ENCODE data around the gene PRKAR2B. TPM values are rescaled to one million over a fixed set of nuclear protein-coding genes. Genes with fewer than 3 reads are reported as not detected.

The PRKAR2B gene
- total and polyA plus RNA-seq, 10 donors: 8.3 to 74.4 (median 38.9) TPM

DNA sequence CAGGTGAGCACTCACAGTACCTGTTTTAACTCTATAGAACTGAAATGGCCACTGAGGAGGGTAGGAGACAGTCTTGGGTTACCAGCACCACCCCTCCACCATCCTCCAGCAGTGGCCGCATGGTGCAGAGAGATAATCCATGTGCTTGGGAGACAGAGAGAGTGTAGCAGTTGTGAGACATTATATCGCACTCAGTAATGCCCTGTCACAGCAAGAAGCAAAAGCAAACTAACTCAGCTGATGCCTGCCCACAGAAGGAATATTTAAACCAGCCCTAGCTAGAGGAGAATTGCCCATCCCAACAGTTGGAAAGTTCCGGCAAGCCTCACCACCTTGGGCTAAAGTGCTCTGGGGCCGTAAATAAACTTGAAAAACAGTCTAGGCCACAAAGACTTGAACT is 65.5 kb downstream of the PRKAR2B start:
- TF ChIP-seq, protein P1, sequence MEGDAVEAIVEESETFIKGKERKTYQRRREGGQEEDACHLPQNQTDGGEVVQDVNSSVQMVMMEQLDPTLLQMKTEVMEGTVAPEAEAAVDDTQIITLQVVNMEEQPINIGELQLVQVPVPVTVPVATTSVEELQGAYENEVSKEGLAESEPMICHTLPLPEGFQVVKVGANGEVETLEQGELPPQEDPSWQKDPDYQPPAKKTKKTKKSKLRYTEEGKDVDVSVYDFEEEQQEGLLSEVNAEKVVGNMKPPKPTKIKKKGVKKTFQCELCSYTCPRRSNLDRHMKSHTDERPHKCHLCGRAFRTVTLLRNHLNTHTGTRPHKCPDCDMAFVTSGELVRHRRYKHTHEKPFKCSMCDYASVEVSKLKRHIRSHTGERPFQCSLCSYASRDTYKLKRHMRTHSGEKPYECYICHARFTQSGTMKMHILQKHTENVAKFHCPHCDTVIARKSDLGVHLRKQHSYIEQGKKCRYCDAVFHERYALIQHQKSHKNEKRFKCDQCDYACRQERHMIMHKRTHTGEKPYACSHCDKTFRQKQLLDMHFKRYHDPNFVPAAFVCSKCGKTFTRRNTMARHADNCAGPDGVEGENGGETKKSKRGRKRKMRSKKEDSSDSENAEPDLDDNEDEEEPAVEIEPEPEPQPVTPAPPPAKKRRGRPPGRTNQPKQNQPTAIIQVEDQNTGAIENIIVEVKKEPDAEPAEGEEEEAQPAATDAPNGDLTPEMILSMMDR (IDR thresholded peaks at IDR 0.05 in 8 of 11, conservative IDR thresholded peaks at IDR 0.05 in 3 of 11): no peak
- TF ChIP-seq POLR2A (IDR thresholded peaks at IDR 0.05) (no peak), POLR2AphosphoS5 (IDR thresholded peaks at IDR 0.05) (no peak)
- WGBS, 5 donors: 89 to 98% (median 95%) methylated on average over 4 of the region's 4 CpGs
- Histone ChIP-seq H3K36me3 (no peaks in the 10 kb centered on the region), H3K27me3 (replicated peaks in 1 of 7) (no peaks in the 10 kb centered on the region), H3K27ac (no peak overlapping the region), H3K9me3 (no peaks in the 10 kb centered on the region), H3K4me3 (no peak overlapping the region), H3K4me1 (no peaks in the 10 kb centered on the region)
- no peak for DNase-seq
- intact Hi-C loops (cut with DNase I; ENCODE audit: low total_unique reads): no loop called here

DNA sequence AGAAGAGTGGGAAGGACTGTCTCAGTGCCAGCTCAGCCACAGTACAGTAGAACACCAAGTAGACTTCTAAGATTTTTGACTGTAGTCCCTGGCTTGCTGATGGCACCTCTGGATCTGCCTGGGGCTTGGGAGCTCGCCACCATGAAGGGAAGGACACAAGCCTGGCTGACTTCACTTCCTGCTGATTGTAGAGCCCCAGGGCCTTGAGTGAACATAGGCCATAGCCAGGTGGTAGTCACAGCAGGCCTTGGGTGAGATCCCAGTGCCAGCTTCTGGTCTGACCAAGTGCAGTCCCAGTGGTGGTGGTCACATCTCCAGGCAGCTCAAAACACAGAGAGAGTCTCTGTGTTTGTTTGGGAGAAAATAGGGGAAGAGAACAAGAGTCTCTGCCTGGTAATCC is 66.7 kb downstream of the PRKAR2B start:
- Histone ChIP-seq H3K9me3 (no peaks in the 10 kb centered on the region), H3K4me3 (no peak overlapping the region), H3K27me3 (replicated peaks in 1 of 7) (no peaks in the 10 kb centered on the region), H3K27ac (peak overlapping the region in 1 of 8 donors; percentile 42), H3K4me1 (no peaks in the 10 kb centered on the region), H3K36me3 (no peaks in the 10 kb centered on the region)
- DNase-seq: no peak
- 57 to 83% (median 71%) methylated on average over 1 of the region's 1 CpG for WGBS, 5 donors
- intact Hi-C loops (cut with DNase I; ENCODE audit: low total_unique reads): no loop called here
- TF ChIP-seq POLR2A (IDR thresholded peaks at IDR 0.05): no peak
- TF ChIP-seq, protein P1 (IDR thresholded peaks at IDR 0.05 in 8 of 11, conservative IDR thresholded peaks at IDR 0.05 in 3 of 11): no peak
- TF ChIP-seq POLR2AphosphoS5 (IDR thresholded peaks at IDR 0.05): no peak

DNA sequence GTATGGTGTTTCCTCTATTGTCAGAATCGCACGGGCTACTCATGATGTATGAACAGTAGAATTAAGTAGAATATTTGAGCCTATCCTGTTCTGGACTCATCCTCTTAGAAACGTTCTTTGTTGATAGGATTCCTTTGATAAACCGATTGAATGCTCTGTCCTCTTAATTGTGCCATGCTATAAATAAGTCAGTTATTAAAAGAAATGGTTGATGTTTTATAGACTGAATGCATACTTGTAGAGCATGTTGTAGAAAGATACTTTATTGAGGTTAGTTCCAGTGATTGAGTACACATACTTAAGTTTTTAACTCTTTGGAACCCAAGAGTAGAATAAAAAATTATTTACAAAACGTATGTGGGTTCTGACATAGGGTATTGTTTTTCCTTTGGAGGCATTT is 69.4 kb downstream of the PRKAR2B start:
- Histone ChIP-seq H3K4me1 (peaks cover 0 to 13% (median 2%) of the 10 kb centered on the region in 6 donors), H3K4me3 (no peak overlapping the region), H3K36me3 (no peaks in the 10 kb centered on the region), H3K27ac (no peak overlapping the region), H3K9me3 (no peaks in the 10 kb centered on the region), H3K27me3 (replicated peaks in 1 of 7) (no peaks in the 10 kb centered on the region)
- no peak for DNase-seq
- WGBS, 5 donors: 76 to 90% (median 89%) methylated on average over 5 of the region's 5 CpGs
- TF ChIP-seq POLR2A (IDR thresholded peaks at IDR 0.05): no peak
- TF ChIP-seq POLR2AphosphoS5 (IDR thresholded peaks at IDR 0.05): no peak
- TF ChIP-seq, protein P1 (IDR thresholded peaks at IDR 0.05 in 8 of 11, conservative IDR thresholded peaks at IDR 0.05 in 3 of 11): no peak
- intact Hi-C loops (cut with DNase I; ENCODE audit: low total_unique reads): no loop called here

DNA sequence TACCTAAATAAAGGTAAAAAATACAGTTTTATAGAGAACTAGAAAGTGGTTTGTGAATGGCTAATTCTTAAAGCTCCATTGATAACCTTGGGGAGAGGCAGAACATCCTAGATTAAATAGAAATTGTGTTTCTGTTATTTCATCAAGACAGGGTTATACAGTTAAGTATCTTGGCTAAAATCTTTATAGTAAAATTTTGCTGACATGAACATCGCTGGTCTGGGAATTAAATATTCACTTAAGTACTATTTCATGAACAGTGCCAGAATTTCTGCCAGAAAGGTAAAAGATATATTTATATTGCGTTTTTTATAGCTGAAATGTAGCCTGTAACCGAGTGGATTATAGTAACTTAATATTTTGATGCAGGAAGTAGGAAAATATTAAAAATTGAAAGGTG is 70.6 kb downstream of the PRKAR2B start:
- no peaks in the 10 kb centered on the region for H3K9me3 ChIP-seq
- TF ChIP-seq POLR2AphosphoS5 (IDR thresholded peaks at IDR 0.05) (no peak), POLR2A (IDR thresholded peaks at IDR 0.05) (no peak)
- TF ChIP-seq, protein P1 (IDR thresholded peaks at IDR 0.05 in 8 of 11, conservative IDR thresholded peaks at IDR 0.05 in 3 of 11): no peak
- no peaks in the 10 kb centered on the region for H3K27me3 ChIP-seq (replicated peaks in 1 of 7)
- no peak overlapping the region for H3K27ac ChIP-seq
- 90 to 94% (median 90%) methylated on average over 3 of the region's 3 CpGs for WGBS, 5 donors
- no peak overlapping the region for H3K4me3 ChIP-seq
- H3K36me3 ChIP-seq: no peaks in the 10 kb centered on the region
- DNase-seq: no peak
- intact Hi-C loops (cut with DNase I; ENCODE audit: low total_unique reads): no loop called here
- H3K4me1 ChIP-seq: peaks cover 0 to 14% (median 2%) of the 10 kb centered on the region in 6 donors

All from spleen (tissue), 11 donors.